Measurements from ENCODE around the gene OR1S2. TPM values are rescaled to one million over a fixed set of nuclear protein-coding genes. Genes with fewer than 3 reads are reported as not detected.

Gene OR1S2
- total RNA-seq, 1 donor from 2014 or later = not detected

DNA sequence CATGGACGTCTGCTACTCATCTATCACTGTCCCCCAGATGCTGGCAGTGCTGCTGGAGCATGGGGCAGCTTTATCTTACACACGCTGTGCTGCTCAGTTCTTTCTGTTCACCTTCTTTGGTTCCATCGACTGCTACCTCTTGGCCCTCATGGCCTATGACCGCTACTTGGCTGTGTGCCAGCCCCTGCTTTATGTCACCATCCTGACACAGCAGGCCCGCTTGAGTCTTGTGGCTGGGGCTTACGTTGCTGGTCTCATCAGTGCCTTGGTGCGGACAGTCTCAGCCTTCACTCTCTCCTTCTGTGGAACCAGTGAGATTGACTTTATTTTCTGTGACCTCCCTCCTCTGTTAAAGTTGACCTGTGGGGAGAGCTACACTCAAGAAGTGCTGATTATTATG lies 24.3 kb downstream of the OR1S2 start:
- H3K27me3 ChIP-seq (ENCODE audit: control insufficient read depth, insufficient read depth, low read length) = no peaks in the 10 kb centered on the region
- FAIRE-seq (no peak), DNase-seq (ENCODE audit: low read depth) (no peak)
- TF ChIP-seq, protein P1, sequence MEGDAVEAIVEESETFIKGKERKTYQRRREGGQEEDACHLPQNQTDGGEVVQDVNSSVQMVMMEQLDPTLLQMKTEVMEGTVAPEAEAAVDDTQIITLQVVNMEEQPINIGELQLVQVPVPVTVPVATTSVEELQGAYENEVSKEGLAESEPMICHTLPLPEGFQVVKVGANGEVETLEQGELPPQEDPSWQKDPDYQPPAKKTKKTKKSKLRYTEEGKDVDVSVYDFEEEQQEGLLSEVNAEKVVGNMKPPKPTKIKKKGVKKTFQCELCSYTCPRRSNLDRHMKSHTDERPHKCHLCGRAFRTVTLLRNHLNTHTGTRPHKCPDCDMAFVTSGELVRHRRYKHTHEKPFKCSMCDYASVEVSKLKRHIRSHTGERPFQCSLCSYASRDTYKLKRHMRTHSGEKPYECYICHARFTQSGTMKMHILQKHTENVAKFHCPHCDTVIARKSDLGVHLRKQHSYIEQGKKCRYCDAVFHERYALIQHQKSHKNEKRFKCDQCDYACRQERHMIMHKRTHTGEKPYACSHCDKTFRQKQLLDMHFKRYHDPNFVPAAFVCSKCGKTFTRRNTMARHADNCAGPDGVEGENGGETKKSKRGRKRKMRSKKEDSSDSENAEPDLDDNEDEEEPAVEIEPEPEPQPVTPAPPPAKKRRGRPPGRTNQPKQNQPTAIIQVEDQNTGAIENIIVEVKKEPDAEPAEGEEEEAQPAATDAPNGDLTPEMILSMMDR (IDR thresholded peaks at IDR 0.05; ENCODE audit: insufficient read depth, low read length, severe bottlenecking) = no peak
- H3K4me3 ChIP-seq (ENCODE audit: low read depth, low read length) = no peak overlapping the region
- no peaks in the 10 kb centered on the region for H3K36me3 ChIP-seq (ENCODE audit: control insufficient read depth, insufficient read depth, low read length)

DNA sequence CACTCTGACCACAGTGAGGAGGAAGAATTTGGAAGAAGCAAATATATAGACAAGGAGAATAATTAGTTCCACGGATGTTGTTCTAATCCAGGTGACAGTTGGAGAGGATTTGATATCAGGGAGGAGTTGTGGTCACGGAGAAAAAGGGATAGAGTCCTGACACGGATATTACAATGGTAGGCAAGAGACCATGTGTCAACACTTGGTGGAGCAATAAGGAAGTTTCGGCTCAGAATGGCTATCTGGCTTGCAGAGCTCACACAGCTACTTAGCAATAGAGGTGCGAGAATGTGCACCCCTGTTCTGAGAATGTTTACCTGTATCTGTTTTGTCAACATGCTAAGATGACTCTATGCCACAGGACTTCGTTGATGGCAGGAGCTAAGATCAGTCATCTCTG lies 25.5 kb downstream of the OR1S2 start:
- Histone ChIP-seq H3K4me3 (ENCODE audit: low read depth, low read length) (no peak overlapping the region), H3K27me3 (ENCODE audit: control insufficient read depth, insufficient read depth, low read length) (no peaks in the 10 kb centered on the region), H3K36me3 (ENCODE audit: control insufficient read depth, insufficient read depth, low read length) (no peaks in the 10 kb centered on the region)
- FAIRE-seq (peak; percentile 7), DNase-seq (ENCODE audit: low read depth) (no peak)
- TF ChIP-seq, protein P1 (IDR thresholded peaks at IDR 0.05; ENCODE audit: insufficient read depth, low read length, severe bottlenecking) = no peak

DNA sequence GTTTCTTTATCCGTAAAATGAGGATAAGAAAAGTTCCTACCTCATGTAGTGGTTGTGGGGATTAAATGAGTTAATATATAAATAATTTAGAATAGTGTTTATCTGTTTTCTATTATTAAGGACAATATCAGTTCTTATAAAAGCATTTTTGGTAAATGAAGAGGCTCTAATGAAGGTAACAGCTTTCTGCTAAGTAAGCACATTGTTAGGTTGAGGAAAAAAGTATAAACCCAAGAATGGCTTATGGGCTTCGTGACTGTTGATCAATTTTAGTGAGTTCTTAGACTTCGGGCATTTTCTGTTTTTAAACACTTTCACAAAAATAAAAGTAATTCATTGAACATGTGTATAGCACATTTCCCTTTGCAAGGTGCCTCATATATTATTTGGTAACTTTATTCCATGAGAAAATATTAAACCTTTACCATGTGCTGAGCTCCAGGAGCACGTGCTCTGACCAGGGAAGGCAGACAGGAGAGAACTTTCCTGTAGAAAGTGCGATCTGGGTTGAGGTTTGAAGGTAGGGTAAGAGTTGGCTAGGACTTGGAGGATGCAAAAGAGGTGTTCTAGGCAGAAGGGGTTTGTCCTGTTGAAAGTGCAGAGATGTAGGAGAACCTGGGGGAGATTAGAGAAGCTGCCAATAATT lies 26.4 kb downstream of the OR1S2 start:
- FAIRE-seq (no peak), DNase-seq (ENCODE audit: low read depth) (no peak)
- H3K4me3 ChIP-seq (ENCODE audit: low read depth, low read length) = no peak overlapping the region
- H3K27me3 ChIP-seq (ENCODE audit: control insufficient read depth, insufficient read depth, low read length) = no peaks in the 10 kb centered on the region
- no peaks in the 10 kb centered on the region for H3K36me3 ChIP-seq (ENCODE audit: control insufficient read depth, insufficient read depth, low read length)
- TF ChIP-seq, protein P1 (IDR thresholded peaks at IDR 0.05; ENCODE audit: insufficient read depth, low read length, severe bottlenecking) = no peak

DNA sequence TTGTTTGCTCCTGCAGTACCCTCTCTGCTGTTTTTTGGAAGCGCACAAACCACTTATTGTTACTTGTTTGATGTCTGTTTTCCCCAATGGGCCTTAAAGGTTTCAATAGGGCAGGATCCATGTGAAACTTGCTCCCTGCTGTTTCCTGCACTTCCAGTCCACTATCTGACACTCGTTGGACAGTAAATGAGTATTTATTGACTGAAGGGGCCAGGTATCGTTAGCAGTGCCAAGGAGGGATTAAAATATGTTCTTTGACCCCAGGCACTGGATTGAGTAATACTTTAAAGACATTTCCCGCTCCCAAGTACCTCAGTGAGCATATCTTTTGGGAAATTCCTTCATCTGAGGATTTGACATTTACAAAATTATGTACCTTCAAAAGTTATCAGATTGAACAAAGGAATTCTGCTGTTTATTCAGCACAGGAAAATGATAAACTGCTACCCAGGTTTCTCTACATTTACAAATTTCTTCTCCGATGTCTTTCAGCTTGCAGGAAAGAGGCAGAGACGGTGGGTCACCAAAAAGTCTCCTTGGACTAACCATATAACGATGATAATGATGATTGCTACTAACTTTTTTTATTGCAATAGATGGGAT lies 38.3 kb downstream of the OR1S2 start:
- TF ChIP-seq, protein P1 (IDR thresholded peaks at IDR 0.05; ENCODE audit: insufficient read depth, low read length, severe bottlenecking) = no peak
- no peak overlapping the region for H3K4me3 ChIP-seq (ENCODE audit: low read depth, low read length)
- no peaks in the 10 kb centered on the region for H3K27me3 ChIP-seq (ENCODE audit: control insufficient read depth, insufficient read depth, low read length)
- H3K36me3 ChIP-seq (ENCODE audit: control insufficient read depth, insufficient read depth, low read length) = no peaks in the 10 kb centered on the region
- DNase-seq (ENCODE audit: low read depth) (no peak), FAIRE-seq (no peak)

DNA sequence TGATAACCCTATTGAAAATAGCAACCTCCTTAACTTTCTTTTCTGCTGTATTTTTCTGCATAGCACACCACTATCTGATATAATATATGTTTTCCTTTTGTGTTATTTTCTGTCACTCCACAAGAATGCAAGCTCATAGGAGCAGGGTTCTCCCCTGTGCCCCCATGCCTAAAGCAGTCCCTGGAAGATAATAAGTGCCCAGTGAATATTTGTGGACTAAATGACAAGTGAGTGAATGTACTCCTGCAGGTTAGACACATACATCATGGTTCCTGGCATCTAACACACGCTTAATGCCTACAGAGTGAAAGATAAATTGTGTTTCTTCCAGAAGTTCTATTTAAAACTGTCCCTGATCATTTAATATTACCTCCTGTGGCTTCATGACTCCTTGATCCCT lies 39.0 kb downstream of the OR1S2 start:
- no peaks in the 10 kb centered on the region for H3K27me3 ChIP-seq (ENCODE audit: control insufficient read depth, insufficient read depth, low read length)
- no peak for DNase-seq (ENCODE audit: low read depth)
- H3K36me3 ChIP-seq (ENCODE audit: control insufficient read depth, insufficient read depth, low read length) = no peaks in the 10 kb centered on the region
- TF ChIP-seq, protein P1 (IDR thresholded peaks at IDR 0.05; ENCODE audit: insufficient read depth, low read length, severe bottlenecking) = no peak
- no peak for FAIRE-seq
- H3K4me3 ChIP-seq (ENCODE audit: low read depth, low read length) = no peak overlapping the region

DNA sequence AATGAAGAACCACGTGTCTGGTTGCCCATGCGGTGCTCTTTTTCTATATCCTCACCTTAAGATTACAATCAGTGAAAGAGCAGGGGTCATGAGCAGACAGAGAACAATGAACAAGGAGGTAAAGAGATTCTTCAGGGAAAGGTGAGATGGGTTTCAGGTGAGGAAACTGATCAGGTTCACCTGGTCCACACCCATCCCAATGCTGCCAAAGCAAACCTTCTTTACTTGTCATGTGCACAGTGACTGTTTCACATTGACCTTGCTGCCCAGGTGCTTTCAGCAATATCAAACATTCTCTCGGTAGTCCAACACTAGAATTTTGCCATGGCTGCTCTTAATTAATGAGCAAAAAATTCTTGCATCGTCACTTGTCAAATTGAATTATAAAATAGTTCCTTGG lies 39.6 kb downstream of the OR1S2 start:
- DNase-seq (ENCODE audit: low read depth) = no peak
- FAIRE-seq = no peak
- TF ChIP-seq, protein P1 (IDR thresholded peaks at IDR 0.05; ENCODE audit: insufficient read depth, low read length, severe bottlenecking) = no peak
- Histone ChIP-seq H3K4me3 (ENCODE audit: low read depth, low read length) (no peak overlapping the region), H3K27me3 (ENCODE audit: control insufficient read depth, insufficient read depth, low read length) (no peaks in the 10 kb centered on the region), H3K36me3 (ENCODE audit: control insufficient read depth, insufficient read depth, low read length) (no peaks in the 10 kb centered on the region)

Measured in bronchial epithelial cell (primary cell).